CD4-positive, alpha-beta T cell (primary cell): ENCODE data around the gene DHFR. TPM values are rescaled to one million over a fixed set of nuclear protein-coding genes. Genes with fewer than 3 reads are reported as not detected.
"Not testable (repeated sequence)": the region's sequence is repeated elsewhere in the genome, so short reads cannot be mapped to it uniquely, and the experiment has no call there.

Experiments
- ATAC-seq: fragments of 200-7000 bp; cut with Tn5 transposase; one replicate; pipeline ENCODE4 v1.10.0; 2022; ENCODE audit warnings: mild to moderate bottlenecking; ENCODE audit not compliant: poor library complexity
- CTCF ChIA-PET: fragments of 350-600 bp; sonication (Branson Sonifier 250); formaldehyde crosslinking; loops from one replicate; lab custom pipeline; 2021; ENCODE audit warnings: antibody characterized with exemption, inconsistent platforms; lab: Charles Lee
- POLR2A ChIA-PET: fragments of 350-600 bp; sonication (Branson Sonifier 250); formaldehyde crosslinking; loops from one replicate; lab custom pipeline; 2021; ENCODE audit warnings: antibody characterized with exemption, inconsistent platforms; lab: Charles Lee
- DNase-seq, 14 experiments: peaks; one replicate each; pipeline ENCODE4 v3.0.0-alpha.2; 2013 to 2020; ENCODE audit warnings: mixed read lengths in 2 of 14
- H3K27ac ChIP-seq, 2 donors: one replicate each; pipeline versions ENCODE4 v1.5.1 to v1.7.0; 2013; ENCODE audit warnings: low read length in 2 of 2, low read depth in 1 of 2, mild to moderate bottlenecking in 1 of 2
- H3K27me3 ChIP-seq, 2 experiments: 1 replicate in 1 of 2; 2 replicates in 1 of 2; pipeline versions ENCODE4 v1.6.1 to v1.7.0; 2013; ENCODE audit warnings: low read length in 2 of 2, control low read depth in 1 of 2, mild to moderate bottlenecking in 1 of 2, moderate library complexity in 1 of 2; ENCODE audit not compliant: insufficient read depth in 2 of 2, control insufficient read depth in 1 of 2
- H3K36me3 ChIP-seq: one replicate; pipeline ENCODE4 v1.6.1; 2013; ENCODE audit warnings: low read length, control low read depth; ENCODE audit not compliant: insufficient read depth
- H3K4me1 ChIP-seq: one replicate; pipeline ENCODE4 v1.6.1; 2013; ENCODE audit warnings: low read length, control low read depth; ENCODE audit not compliant: insufficient read depth
- H3K4me3 ChIP-seq: one replicate; pipeline ENCODE4 v1.5.1; 2013; ENCODE audit warnings: mild to moderate bottlenecking, low read length, moderate library complexity
- H3K9me3 ChIP-seq, 2 experiments: 1 replicate in 1 of 2; 2 replicates in 1 of 2; pipeline versions ENCODE4 v1.6.1 to v1.7.0; 2013; ENCODE audit warnings: low read length in 2 of 2, mild to moderate bottlenecking in 2 of 2, control low read depth in 1 of 2, moderate library complexity in 1 of 2; ENCODE audit not compliant: control insufficient read depth in 1 of 2, insufficient read depth in 1 of 2
- H3K27ac Mint-ChIP-seq: one replicate; pipeline ENCODE4 v1.8.0; 2020; ENCODE audit warnings: mixed read lengths
- H3K27me3 Mint-ChIP-seq: one replicate; pipeline ENCODE4 v1.8.0; 2021; ENCODE audit warnings: mixed read lengths
- H3K36me3 Mint-ChIP-seq: one replicate; pipeline ENCODE4 v1.8.0; 2021; ENCODE audit warnings: low read depth, mixed read lengths
- H3K4me1 Mint-ChIP-seq: one replicate; pipeline ENCODE4 v1.8.0; 2021; ENCODE audit warnings: low read depth, mixed read lengths
- H3K4me3 Mint-ChIP-seq: one replicate; pipeline ENCODE4 v1.8.0; 2020; ENCODE audit warnings: mild to moderate bottlenecking, mixed read lengths
- H3K9me3 Mint-ChIP-seq: one replicate; pipeline ENCODE4 v1.8.0; 2020; ENCODE audit warnings: mixed read lengths
- intact Hi-C, 2 experiments: fragments of 100-400 bp; cut with DNase I in 1 of 2; cut with micrococcal nuclease in 1 of 2; formaldehyde crosslinking; loops; one replicate each; pipeline versions ENCODE4 v1.15.1 to v1.9.0; 2023 to 2025; cut with DNase I, micrococcal nuclease
- total RNA-seq, 174 experiments: library from RNA in 2 of 174; stranded (reverse) in 2 of 174; gene quantifications; one replicate each; pipeline ENCODE4 v1.2.3 and lab custom pipeline; 2021 to 2026
- TF ChIP-seq, protein P1 (sequence below): fragments of 200-600 bp; IDR thresholded peaks from one replicate; pipeline ENCODE4 v1.8.0; 2022; ENCODE audit warnings: antibody characterized with exemption, mild to moderate bottlenecking

DHFR gene
- total RNA-seq, 2 experiments from 2014 or later: 3.6 to 4.0 TPM

GRCh38 chr5:80667384-80667783, 12.6 kb upstream of the DHFR start:
- Mint-ChIP-seq H3K27me3 (no peaks in the 10 kb centered on the region), H3K27ac (no peak overlapping the region), H3K4me3 (no peak overlapping the region), H3K9me3 (no peaks in the 10 kb centered on the region), H3K36me3 (peaks cover 82% of the 10 kb centered on the region), H3K4me1 (peaks cover 25% of the 10 kb centered on the region)
- H3K4me3 ChIP-seq: no peak overlapping the region
- ChIA-PET CTCF (interaction anchor here (1.2 kb wide), 1 partner anchor 12 kb away, joined by 3 read pairs; no protein-coding TSS in a partner anchor), POLR2A (interaction anchor here (0.9 to 1.1 kb wide), 2 partner anchors 13 to 30 kb away, joined by 3 read pairs; partner anchors contain the start of genes DHFR and MSH3)
- H3K36me3 ChIP-seq: peaks cover 58% of the 10 kb centered on the region
- H3K27ac ChIP-seq: no peak overlapping the region
- ATAC-seq: no peak
- DNase-seq: no peak
- TF ChIP-seq, protein P1, sequence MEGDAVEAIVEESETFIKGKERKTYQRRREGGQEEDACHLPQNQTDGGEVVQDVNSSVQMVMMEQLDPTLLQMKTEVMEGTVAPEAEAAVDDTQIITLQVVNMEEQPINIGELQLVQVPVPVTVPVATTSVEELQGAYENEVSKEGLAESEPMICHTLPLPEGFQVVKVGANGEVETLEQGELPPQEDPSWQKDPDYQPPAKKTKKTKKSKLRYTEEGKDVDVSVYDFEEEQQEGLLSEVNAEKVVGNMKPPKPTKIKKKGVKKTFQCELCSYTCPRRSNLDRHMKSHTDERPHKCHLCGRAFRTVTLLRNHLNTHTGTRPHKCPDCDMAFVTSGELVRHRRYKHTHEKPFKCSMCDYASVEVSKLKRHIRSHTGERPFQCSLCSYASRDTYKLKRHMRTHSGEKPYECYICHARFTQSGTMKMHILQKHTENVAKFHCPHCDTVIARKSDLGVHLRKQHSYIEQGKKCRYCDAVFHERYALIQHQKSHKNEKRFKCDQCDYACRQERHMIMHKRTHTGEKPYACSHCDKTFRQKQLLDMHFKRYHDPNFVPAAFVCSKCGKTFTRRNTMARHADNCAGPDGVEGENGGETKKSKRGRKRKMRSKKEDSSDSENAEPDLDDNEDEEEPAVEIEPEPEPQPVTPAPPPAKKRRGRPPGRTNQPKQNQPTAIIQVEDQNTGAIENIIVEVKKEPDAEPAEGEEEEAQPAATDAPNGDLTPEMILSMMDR: no peak
- H3K9me3 ChIP-seq: no peaks in the 10 kb centered on the region
- peaks cover 7% of the 10 kb centered on the region for H3K4me1 ChIP-seq
- no peaks in the 10 kb centered on the region for H3K27me3 ChIP-seq
- intact Hi-C loops: no loop called here

DNA sequence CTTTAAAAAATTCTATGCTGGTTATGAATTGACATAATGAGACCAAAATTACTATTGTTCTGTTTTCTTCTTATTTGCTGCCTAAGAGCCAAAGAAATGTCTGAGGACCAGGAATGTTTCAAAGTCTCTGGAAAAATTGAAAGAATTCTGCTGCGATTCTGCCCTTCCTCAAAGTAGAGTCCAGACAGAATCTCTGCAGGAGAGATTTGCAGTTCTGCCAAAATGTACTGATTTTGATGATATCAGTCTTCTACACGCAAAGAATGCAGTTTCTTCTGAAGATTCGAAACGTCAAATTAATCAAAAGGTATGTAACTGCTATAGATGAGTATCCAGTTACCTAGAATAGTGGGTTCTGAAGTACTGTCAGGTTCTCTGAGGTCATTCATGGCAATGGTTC, 10.3 kb upstream of the DHFR start:
- intact Hi-C loops: no loop called here
- no peaks in the 10 kb centered on the region for H3K9me3 Mint-ChIP-seq
- peaks cover 7% of the 10 kb centered on the region for H3K4me1 ChIP-seq
- H3K27ac ChIP-seq: no peak overlapping the region
- no peaks in the 10 kb centered on the region for H3K9me3 ChIP-seq
- TF ChIP-seq, protein P1: no peak
- no peaks in the 10 kb centered on the region for H3K27me3 Mint-ChIP-seq
- H3K4me3 Mint-ChIP-seq: no peak overlapping the region
- no peak overlapping the region for H3K27ac Mint-ChIP-seq
- H3K36me3 Mint-ChIP-seq: peaks cover 81% of the 10 kb centered on the region
- no peaks in the 10 kb centered on the region for H3K27me3 ChIP-seq
- peaks cover 36% of the 10 kb centered on the region for H3K4me1 Mint-ChIP-seq
- H3K36me3 ChIP-seq: peaks cover 64% of the 10 kb centered on the region
- no peak overlapping the region for H3K4me3 ChIP-seq
- no peak for ATAC-seq
- ChIA-PET POLR2A (interaction anchor here (2.1 kb wide), 1 partner anchor 10 kb away, joined by 6 read pairs; the partner anchor contains the start of genes DHFR and MSH3), CTCF (no interaction called here)
- DNase-seq: no peak

GRCh38 chr5:80662108-80662507, 7.3 kb upstream of the DHFR start:
- Histone ChIP-seq H3K36me3 (peaks cover 77% of the 10 kb centered on the region), H3K27ac (no peak overlapping the region), H3K4me3 (no peak overlapping the region), H3K9me3 (no peaks in the 10 kb centered on the region), H3K4me1 (no peaks in the 10 kb centered on the region), H3K27me3 (no peaks in the 10 kb centered on the region)
- ChIA-PET CTCF (no interaction called here), POLR2A (no interaction called here)
- Mint-ChIP-seq H3K4me1 (peaks cover 40% of the 10 kb centered on the region), H3K27ac (no peak overlapping the region), H3K27me3 (no peaks in the 10 kb centered on the region), H3K36me3 (peaks cover 90% of the 10 kb centered on the region), H3K4me3 (no peak overlapping the region), H3K9me3 (no peaks in the 10 kb centered on the region)
- DNase-seq: no peak
- ATAC-seq: no peak
- TF ChIP-seq, protein P1: no peak
- intact Hi-C loops: no loop called here

DNA sequence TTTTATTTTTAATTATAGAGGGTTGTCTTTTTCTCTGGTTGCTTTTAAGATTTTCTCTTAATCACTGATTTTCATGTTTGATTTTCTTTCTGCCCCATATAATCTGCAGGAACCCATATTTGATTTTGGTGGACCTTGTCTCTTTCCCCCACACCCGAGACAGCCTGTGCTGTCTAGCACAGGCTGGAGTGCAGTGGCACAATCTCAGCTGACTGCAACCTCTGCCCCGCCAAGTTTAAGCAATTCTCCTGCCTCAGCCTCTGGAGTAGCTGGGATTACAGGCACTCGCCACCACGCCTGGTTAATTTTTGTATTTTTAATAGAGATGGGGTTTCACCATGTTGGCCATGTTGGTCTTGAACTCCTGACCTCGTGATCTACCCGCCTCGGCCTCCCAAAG, 5.9 kb upstream of the DHFR start:
- Mint-ChIP-seq H3K36me3 (peaks cover 88% of the 10 kb centered on the region), H3K27ac (peak overlapping the region; percentile 15), H3K4me1 (peaks cover 48% of the 10 kb centered on the region)
- H3K4me3 ChIP-seq, DNase-seq, H3K9me3 Mint-ChIP-seq, CTCF ChIA-PET, intact Hi-C loops, H3K27me3 ChIP-seq, H3K9me3 ChIP-seq, POLR2A ChIA-PET, H3K27ac ChIP-seq, H3K4me3 Mint-ChIP-seq, H3K27me3 Mint-ChIP-seq, ATAC-seq, H3K4me1 ChIP-seq: not testable (repeated sequence)
- peaks cover 68% of the 10 kb centered on the region for H3K36me3 ChIP-seq
